ENCODE measurements around the gene DUSP22.

The DUSP22 gene

GRCh38 chr6:318243-318890 lies 26.1 kb downstream of the DUSP22 start:
- Histone ChIP-seq H3K27ac (no peak overlapping the region), H3K4me3 (ENCODE audit: low read depth, low read length) (no peak overlapping the region)
- no peak for TF ChIP-seq CTCF (IDR thresholded peaks at IDR 0.05)

GRCh38 chr6:319177-320131 lies 27.2 kb downstream of the DUSP22 start:
- H3K9me3 ChIP-seq (ENCODE audit: control insufficient read depth, low read length): no peaks in the 10 kb centered on the region
- H3K79me2 ChIP-seq: peaks cover 4% of the 10 kb centered on the region
- no peaks in the 10 kb centered on the region for H3K4me1 ChIP-seq
- no peak overlapping the region for H2AFZ ChIP-seq
- no peak overlapping the region for H3K27ac ChIP-seq
- TF ChIP-seq CTCF (IDR thresholded peaks at IDR 0.05): no peak
- no peak overlapping the region for H3K9ac ChIP-seq
- H3K4me2 ChIP-seq (ENCODE audit: low read length): no peak overlapping the region
- H3K27me3 ChIP-seq (ENCODE audit: control insufficient read depth, insufficient read depth, low read length): no peaks in the 10 kb centered on the region
- H3K4me3 ChIP-seq (ENCODE audit: low read depth, low read length): no peak overlapping the region
- no peaks in the 10 kb centered on the region for H3K36me3 ChIP-seq (ENCODE audit: control insufficient read depth, insufficient read depth, low read length)

More at GRCh38 chr6:318243-318890, 26.1 kb downstream of the DUSP22 start:
- H3K79me2 ChIP-seq: peaks cover 6% of the 10 kb centered on the region
- H3K27me3 ChIP-seq (ENCODE audit: control insufficient read depth, insufficient read depth, low read length): no peaks in the 10 kb centered on the region
- no peaks in the 10 kb centered on the region for H3K9me3 ChIP-seq (ENCODE audit: control insufficient read depth, low read length)
- no peaks in the 10 kb centered on the region for H3K36me3 ChIP-seq (ENCODE audit: control insufficient read depth, insufficient read depth, low read length)
- H3K9ac ChIP-seq: no peak overlapping the region
- peaks cover 2% of the 10 kb centered on the region for H3K4me1 ChIP-seq
- no peak overlapping the region for H2AFZ ChIP-seq
- H3K4me2 ChIP-seq (ENCODE audit: low read length): no peak overlapping the region

- Histone ChIP-seq H3K9me3 (ENCODE audit: control insufficient read depth, low read length) (no peaks in the 10 kb centered on the region), H3K79me2 (peaks cover 4% of the 10 kb centered on the region), H3K27me3 (ENCODE audit: control insufficient read depth, insufficient read depth, low read length) (no peaks in the 10 kb centered on the region), H3K4me2 (ENCODE audit: low read length) (no peak overlapping the region), H2AFZ (no peak overlapping the region), H3K9ac (no peak overlapping the region), H3K36me3 (ENCODE audit: control insufficient read depth, insufficient read depth, low read length) (no peaks in the 10 kb centered on the region), H3K4me3 (ENCODE audit: low read depth, low read length) (no peak overlapping the region), H3K27ac (no peak overlapping the region), H3K4me1 (no peaks in the 10 kb centered on the region)
- TF ChIP-seq CTCF (IDR thresholded peaks at IDR 0.05): no peak
Observed at GRCh38 chr6:320351-321157, 28.3 kb downstream of the DUSP22 start.

GRCh38 chr6:321158-321438 lies 28.8 kb downstream of the DUSP22 start:
- H3K27ac ChIP-seq: no peak overlapping the region
- peaks cover 4% of the 10 kb centered on the region for H3K79me2 ChIP-seq
- H3K4me3 ChIP-seq (ENCODE audit: low read depth, low read length): no peak overlapping the region
- H3K9ac ChIP-seq: no peak overlapping the region
- H2AFZ ChIP-seq: no peak overlapping the region
- H3K36me3 ChIP-seq (ENCODE audit: control insufficient read depth, insufficient read depth, low read length): no peaks in the 10 kb centered on the region
- no peak overlapping the region for H3K4me2 ChIP-seq (ENCODE audit: low read length)
- H3K9me3 ChIP-seq (ENCODE audit: control insufficient read depth, low read length): no peaks in the 10 kb centered on the region
- TF ChIP-seq CTCF (IDR thresholded peaks at IDR 0.05): no peak
- H3K27me3 ChIP-seq (ENCODE audit: control insufficient read depth, insufficient read depth, low read length): no peaks in the 10 kb centered on the region
- H3K4me1 ChIP-seq: no peaks in the 10 kb centered on the region
